ENCODE results near the gene MT1E.
"Not testable (repeated sequence)": the region's sequence is repeated elsewhere in the genome, so short reads cannot be mapped to it uniquely, and the experiment has no call there.

DNA sequence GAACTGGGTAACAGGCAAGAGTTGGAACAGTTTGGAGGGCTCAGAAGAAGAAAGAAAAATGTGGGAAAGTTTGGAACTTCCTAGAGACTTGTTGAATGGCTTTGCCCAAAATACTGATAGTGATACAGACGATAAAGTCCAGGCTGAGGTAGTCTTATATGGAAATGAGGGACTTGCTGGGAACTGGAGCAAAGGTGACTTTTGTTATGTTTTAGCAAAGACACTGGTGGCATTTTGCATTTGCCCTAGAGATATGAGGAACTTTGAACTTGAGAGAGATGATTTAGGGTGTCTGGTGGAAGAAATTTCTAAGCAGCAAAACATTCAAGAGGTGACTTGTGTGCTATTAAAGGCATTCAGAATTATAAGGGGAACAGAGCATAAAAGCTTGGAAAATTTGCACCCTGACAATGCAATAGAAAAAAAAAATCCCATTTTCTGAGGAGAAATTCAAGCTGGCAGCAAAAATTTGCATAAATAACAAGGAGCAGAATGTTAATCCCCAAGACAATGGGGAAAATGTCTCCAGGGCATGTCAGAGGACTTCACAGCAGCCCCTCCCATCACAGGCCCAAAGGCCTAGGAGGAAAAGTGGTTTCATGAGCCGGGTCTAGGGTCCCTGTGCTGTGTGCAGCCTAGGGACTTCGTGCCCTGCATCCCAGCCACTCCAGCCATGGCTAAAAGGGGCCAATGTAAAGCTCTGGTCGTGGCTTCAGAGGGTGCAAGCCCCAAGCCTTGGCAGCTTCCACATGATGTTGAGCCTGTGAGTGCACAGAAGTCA, 3.7 kb upstream of the MT1E start:
- TF ChIP-seq POLR2A, EP300 (IDR thresholded peaks at IDR 0.05): not testable (repeated sequence)
- TF ChIP-seq, protein P1, sequence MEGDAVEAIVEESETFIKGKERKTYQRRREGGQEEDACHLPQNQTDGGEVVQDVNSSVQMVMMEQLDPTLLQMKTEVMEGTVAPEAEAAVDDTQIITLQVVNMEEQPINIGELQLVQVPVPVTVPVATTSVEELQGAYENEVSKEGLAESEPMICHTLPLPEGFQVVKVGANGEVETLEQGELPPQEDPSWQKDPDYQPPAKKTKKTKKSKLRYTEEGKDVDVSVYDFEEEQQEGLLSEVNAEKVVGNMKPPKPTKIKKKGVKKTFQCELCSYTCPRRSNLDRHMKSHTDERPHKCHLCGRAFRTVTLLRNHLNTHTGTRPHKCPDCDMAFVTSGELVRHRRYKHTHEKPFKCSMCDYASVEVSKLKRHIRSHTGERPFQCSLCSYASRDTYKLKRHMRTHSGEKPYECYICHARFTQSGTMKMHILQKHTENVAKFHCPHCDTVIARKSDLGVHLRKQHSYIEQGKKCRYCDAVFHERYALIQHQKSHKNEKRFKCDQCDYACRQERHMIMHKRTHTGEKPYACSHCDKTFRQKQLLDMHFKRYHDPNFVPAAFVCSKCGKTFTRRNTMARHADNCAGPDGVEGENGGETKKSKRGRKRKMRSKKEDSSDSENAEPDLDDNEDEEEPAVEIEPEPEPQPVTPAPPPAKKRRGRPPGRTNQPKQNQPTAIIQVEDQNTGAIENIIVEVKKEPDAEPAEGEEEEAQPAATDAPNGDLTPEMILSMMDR (IDR thresholded peaks at IDR 0.05) = not testable (repeated sequence)
